Smooth muscle cell of the umbilical artery (primary cell): ENCODE results near the gene MICALL2. TPM values are rescaled to one million over a fixed set of nuclear protein-coding genes. Genes with fewer than 3 reads are reported as not detected.

Source experiments
- total RNA-seq: library from RNA; depleted of rRNA; stranded (reverse); fragments of >200 nt; gene quantifications from 2 replicates; pipeline ENCODE4 v1.2.3, GENCODE V29; 2014

The MICALL2 gene
- total RNA-seq, result 21.1 and 31.0 TPM in 2 replicates

GRCh38 chr7:1458683-1459511, at the start of gene MICALL2:
MICALL2 (minus strand) TSS chr7:1459470; CDS start chr7:1459326, 144 bp downstream.

GRCh38 chr7:1503816-1504775, 44.8 kb upstream of the MICALL2 start, which contains the start of gene INTS1:
INTS1 (minus strand) TSS chr7:1504389; CDS start chr7:1503960, 429 bp downstream.

Other genes starting within 250 kb of the MICALL2 start
- not detected in 2 replicates for gene UNCX, start 226.6 kb downstream of the MICALL2 start, total RNA-seq
- 38.9 and 69.2 TPM in 2 replicates for gene INTS1, start 44.9 kb upstream of the MICALL2 start, total RNA-seq
- 26.1 and 40.0 TPM in 2 replicates for gene MAFK, start 71.2 kb upstream of the MICALL2 start, total RNA-seq
- 0.23 TPM in 1 of 2 replicates, not detected in the other for gene TMEM184A, start 96.7 kb upstream of the MICALL2 start, total RNA-seq
- 13.5 and 17.2 TPM in 2 replicates for gene PSMG3, start 110.6 kb upstream of the MICALL2 start, total RNA-seq
- 0.30 and 0.74 TPM in 2 replicates for gene ELFN1, start 210.8 kb upstream of the MICALL2 start, total RNA-seq